Progenitor cell of endocrine pancreas (in vitro differentiated cells): ENCODE measurements around the gene TMEM59. TPM values are rescaled to one million over a fixed set of nuclear protein-coding genes. Genes with fewer than 3 reads are reported as not detected.
"Not testable (repeated sequence)": the region's sequence is repeated elsewhere in the genome, so short reads cannot be mapped to it uniquely, and the experiment has no call there.

Experiments
- DNase-seq: peaks from one replicate; pipeline ENCODE4 v3.0.0; 2021; ENCODE audit warnings: low spot score; ENCODE audit not compliant: unreplicated experiment
- H3K27ac Mint-ChIP-seq: 2 replicates; pipeline ENCODE4 v1.8.0; 2021; ENCODE audit warnings: mild to moderate bottlenecking, moderate library complexity, mixed read lengths
- H3K27me3 Mint-ChIP-seq: 2 replicates; pipeline ENCODE4 v1.8.0; 2021; ENCODE audit warnings: mixed read lengths
- H3K36me3 Mint-ChIP-seq: 2 replicates; pipeline ENCODE4 v1.8.0; 2022; ENCODE audit warnings: mixed read lengths; ENCODE audit not compliant: insufficient read depth
- H3K4me1 Mint-ChIP-seq: 2 replicates; pipeline ENCODE4 v1.8.0; 2021; ENCODE audit warnings: low read depth, mixed read lengths
- H3K4me3 Mint-ChIP-seq: 2 replicates; pipeline ENCODE4 v1.8.0; 2021; ENCODE audit warnings: low read depth, mild to moderate bottlenecking, moderate library complexity, mixed read lengths
- H3K9me3 Mint-ChIP-seq: 2 replicates; pipeline ENCODE4 v1.8.0; 2021; ENCODE audit warnings: low read depth, mixed read lengths
- total RNA-seq: library from RNA; stranded (reverse); gene quantifications from 2 replicates; pipeline ENCODE4 v1.2.1, GENCODE V29; 2021
- TF ChIP-seq, protein P1 (sequence below): fragments of 200-600 bp; sonication (generic); IDR thresholded peaks from one replicate; pipeline ENCODE4 v1.5.0; 2021; ENCODE audit warnings: antibody characterized with exemption, mild to moderate bottlenecking; ENCODE audit not compliant: unreplicated experiment

Gene TMEM59
- total RNA-seq, 1 donor from 2014 or later = 205 TPM

- H3K27ac Mint-ChIP-seq = no peak overlapping the region
- H3K4me1 Mint-ChIP-seq = peaks cover 12% of the 10 kb centered on the region
- H3K4me3 Mint-ChIP-seq = no peak overlapping the region
- DNase-seq = no peak
- H3K9me3 Mint-ChIP-seq = no peaks in the 10 kb centered on the region
- H3K36me3 Mint-ChIP-seq = peaks cover 4% of the 10 kb centered on the region
- no peaks in the 10 kb centered on the region for H3K27me3 Mint-ChIP-seq
- TF ChIP-seq, protein P1, sequence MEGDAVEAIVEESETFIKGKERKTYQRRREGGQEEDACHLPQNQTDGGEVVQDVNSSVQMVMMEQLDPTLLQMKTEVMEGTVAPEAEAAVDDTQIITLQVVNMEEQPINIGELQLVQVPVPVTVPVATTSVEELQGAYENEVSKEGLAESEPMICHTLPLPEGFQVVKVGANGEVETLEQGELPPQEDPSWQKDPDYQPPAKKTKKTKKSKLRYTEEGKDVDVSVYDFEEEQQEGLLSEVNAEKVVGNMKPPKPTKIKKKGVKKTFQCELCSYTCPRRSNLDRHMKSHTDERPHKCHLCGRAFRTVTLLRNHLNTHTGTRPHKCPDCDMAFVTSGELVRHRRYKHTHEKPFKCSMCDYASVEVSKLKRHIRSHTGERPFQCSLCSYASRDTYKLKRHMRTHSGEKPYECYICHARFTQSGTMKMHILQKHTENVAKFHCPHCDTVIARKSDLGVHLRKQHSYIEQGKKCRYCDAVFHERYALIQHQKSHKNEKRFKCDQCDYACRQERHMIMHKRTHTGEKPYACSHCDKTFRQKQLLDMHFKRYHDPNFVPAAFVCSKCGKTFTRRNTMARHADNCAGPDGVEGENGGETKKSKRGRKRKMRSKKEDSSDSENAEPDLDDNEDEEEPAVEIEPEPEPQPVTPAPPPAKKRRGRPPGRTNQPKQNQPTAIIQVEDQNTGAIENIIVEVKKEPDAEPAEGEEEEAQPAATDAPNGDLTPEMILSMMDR = no peak
Observed at GRCh38 chr1:54051933-54052430, 1.0 kb downstream of the TMEM59 start.

DNA sequence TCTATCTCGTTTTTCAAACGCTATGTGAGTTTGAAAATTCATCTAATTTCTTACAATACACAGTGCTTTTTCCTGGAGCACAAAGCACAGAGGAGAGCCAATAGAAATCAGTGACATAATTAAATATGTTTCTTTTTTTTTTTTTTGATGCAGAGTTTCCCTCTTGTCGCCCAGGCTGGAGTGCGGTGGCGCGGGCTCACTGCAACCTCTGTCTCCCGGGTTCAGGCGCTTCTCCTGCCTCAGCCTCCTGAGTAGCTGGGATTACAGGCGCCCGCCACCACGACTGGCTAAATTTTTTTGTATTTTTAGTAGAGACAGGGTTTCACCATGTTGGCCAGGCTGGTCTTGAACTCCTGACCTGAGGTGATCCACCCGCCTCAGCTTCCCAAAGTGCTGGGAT is 2.6 kb downstream of the TMEM59 start:
- H3K27me3 Mint-ChIP-seq, H3K36me3 Mint-ChIP-seq, H3K9me3 Mint-ChIP-seq, DNase-seq, H3K27ac Mint-ChIP-seq, H3K4me3 Mint-ChIP-seq: not testable (repeated sequence)
- peaks cover 12% of the 10 kb centered on the region for H3K4me1 Mint-ChIP-seq

DNA sequence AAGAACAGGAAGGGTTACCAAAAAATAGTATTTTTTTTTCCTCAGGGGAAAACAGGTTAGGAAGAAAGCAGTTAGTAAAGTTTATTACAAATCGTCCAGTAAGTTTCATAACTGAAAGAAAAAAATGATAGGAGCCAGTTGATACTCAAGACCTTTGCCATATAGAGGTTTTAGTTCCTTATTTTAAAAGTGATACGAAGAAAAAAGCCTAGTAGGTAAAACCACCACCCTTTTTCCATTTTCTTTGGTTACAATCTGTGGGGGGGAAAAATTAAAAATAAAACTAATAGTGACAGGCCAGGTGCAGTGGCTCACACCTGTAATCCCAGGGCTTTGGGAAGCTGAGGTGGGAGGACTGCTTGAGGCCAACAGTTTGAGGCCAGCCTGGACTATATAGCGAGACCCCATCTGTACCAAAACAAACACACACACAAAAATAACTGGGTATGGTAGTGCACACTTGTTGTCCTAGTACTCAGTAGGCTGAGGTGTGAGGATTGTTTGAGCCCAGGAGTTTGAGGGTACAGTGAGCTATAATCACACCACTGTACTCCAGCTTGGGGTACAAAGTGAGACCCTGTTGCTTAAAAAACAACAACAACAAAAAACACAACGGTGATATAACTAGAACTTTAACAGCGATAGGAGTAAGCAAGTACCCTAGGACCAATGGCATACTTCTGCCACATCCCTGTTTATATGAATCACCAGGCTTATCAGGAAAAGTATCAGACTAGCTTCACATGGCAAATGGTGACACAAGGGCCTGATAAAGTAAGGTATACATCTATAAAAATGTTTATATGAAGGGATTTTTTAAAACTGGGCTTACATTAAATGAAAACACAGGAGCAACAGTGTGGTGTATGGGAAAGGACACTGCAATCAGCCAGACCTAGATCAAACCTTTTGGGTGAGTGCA is 5.4 kb downstream of the TMEM59 start:
- DNase-seq = no peak
- peaks cover 7% of the 10 kb centered on the region for H3K4me1 Mint-ChIP-seq
- H3K27me3 Mint-ChIP-seq = no peaks in the 10 kb centered on the region
- H3K9me3 Mint-ChIP-seq = no peaks in the 10 kb centered on the region
- TF ChIP-seq, protein P1 = no peak
- H3K36me3 Mint-ChIP-seq = peaks cover 7% of the 10 kb centered on the region
- H3K27ac Mint-ChIP-seq = peak overlapping the region; percentile 47
- no peak overlapping the region for H3K4me3 Mint-ChIP-seq

GRCh38 chr1:54046671-54047383 is 6.2 kb downstream of the TMEM59 start:
- Mint-ChIP-seq H3K36me3 (peaks cover 9% of the 10 kb centered on the region), H3K4me3 (no peak overlapping the region), H3K9me3 (no peaks in the 10 kb centered on the region), H3K27ac (peak overlapping the region; percentile 47), H3K4me1 (peaks cover 7% of the 10 kb centered on the region), H3K27me3 (no peaks in the 10 kb centered on the region)
- no peak for DNase-seq
- TF ChIP-seq, protein P1 = no peak

DNA sequence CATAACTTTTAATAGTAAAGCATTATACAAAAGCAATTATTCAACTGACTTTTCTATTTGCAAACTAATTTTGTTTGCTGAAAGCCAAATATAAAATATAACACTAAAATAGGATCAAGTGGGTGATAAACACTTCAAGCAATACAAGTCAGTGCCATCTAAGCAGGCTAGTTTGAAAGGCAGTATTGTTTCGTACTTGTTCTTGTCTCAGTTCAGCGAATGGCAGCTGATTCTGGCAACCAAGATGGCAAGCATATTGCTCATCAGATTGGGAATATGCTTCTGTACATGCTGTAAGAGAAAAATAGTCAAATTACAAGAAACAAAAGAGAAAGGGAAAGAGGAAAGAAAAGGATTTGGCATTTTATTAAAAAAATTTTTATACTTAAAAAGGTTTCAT is 7.5 kb downstream of the TMEM59 start:
- no peak overlapping the region for H3K27ac Mint-ChIP-seq
- H3K36me3 Mint-ChIP-seq = peaks cover 13% of the 10 kb centered on the region
- TF ChIP-seq, protein P1 = no peak
- H3K4me3 Mint-ChIP-seq = no peak overlapping the region
- no peaks in the 10 kb centered on the region for H3K27me3 Mint-ChIP-seq
- H3K9me3 Mint-ChIP-seq = no peaks in the 10 kb centered on the region
- peaks cover 7% of the 10 kb centered on the region for H3K4me1 Mint-ChIP-seq
- no peak for DNase-seq
